ENCODE measurements around the gene TNFAIP2. TPM values are rescaled to one million over a fixed set of nuclear protein-coding genes. Genes with fewer than 3 reads are reported as not detected.

The TNFAIP2 gene
- total RNA-seq, 2 donors from 2014 or later = 6.3 to 20.6 TPM

DNA sequence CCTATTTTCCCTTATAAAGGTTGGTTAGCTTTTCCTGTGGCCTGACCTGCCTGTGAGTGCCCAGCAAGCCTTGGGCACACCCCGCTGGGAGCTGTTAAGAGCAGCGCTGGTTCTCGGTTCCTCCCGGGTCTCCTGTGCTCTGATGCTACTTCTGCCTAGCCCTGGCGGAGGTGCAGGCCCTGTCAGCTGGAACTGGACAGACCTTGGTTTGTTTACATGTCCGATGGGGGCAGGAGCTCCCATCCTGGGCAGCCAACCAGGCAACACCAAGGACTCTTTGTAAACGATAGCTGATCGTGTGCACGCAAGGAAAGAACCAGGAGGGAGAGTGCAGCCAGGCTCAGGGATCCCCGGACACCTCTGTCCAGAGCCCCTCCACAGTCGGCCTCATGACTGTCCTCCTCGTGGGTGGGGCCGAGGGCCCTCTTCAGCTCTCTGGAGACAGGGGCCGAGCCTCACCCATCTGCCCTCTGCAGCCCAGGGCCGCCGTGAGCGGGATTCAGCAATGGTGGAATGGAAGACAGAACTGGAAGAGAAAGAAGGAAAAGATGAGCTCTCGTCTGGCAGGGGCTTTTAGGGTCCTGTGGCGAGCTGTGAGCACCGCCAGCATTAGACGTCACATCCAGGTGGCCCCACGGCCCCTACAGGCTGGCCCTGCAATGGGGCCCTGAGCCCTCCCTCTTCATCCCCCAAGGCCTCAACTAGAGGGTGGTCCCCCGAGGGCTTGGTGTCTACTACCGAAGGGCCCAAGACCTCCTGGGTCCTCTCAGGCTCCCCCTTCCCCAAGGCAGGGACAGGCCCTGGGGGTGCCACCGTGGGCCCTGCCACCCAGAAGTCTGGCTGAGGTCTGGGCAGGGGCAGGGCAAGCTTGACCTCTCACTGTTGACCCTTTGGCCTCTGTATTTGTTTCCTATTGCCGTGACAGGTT, 12.3 kb downstream of the TNFAIP2 start:
- Mint-ChIP-seq H3K4me3 (no peak overlapping the region), H3K27ac (no peak overlapping the region), H3K4me1 (no peaks in the 10 kb centered on the region), H3K36me3 (ENCODE audit: low read depth) (no peaks in the 10 kb centered on the region), H3K27me3 (peaks cover 27% of the 10 kb centered on the region)
- no peak for DNase-seq
- no peak for ATAC-seq
- H3K9me3 ChIP-seq (ENCODE audit: control insufficient read depth, low read length, poor library complexity, severe bottlenecking) = no peaks in the 10 kb centered on the region

DNA sequence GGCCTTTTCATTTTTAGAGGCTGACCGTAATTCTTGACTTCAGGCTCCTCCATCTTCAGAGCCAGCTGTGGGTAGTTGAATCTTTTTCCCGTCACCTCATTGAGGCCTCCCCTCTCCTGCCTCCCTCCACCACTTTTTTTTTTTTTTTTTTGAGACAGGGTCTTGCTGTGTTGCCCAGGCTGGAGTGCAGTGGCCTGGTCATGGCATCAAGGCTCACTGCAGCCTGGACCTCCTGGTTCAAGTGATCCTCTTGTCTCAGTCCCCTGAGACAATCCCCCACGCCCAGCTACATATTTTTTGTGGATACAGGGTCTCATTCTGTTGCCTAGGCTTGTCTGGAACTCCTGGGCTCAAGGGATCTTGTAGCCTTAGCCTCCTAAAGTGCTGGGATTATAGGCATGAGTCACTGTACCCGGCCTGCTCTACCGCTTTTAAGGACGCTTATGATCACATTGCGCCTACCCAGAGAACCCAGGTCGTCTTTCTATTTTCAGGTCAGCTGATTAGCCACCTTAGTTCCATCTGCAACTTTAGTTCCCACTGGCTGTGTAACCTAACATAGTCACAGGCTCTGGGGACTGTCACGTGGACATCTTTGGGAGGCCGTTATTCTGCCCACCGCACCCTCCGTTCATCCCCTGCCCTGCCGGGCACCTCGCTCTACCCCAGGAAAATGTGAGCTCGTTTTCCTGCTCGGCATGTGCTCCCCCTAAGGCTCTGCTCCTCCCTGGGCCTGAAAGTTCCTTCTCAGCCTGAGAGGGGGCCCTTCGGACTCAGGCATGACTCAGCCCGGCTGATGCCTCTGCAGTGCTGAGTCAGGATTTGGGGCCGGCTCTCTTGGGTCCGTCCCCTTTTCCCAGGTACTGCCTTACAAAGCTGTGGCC, 13.4 kb downstream of the TNFAIP2 start:
- H3K27ac Mint-ChIP-seq = no peak overlapping the region
- ATAC-seq (no peak), DNase-seq (no peak)
- H3K4me3 Mint-ChIP-seq = no peak overlapping the region
- no peaks in the 10 kb centered on the region for H3K9me3 ChIP-seq (ENCODE audit: control insufficient read depth, low read length, poor library complexity, severe bottlenecking)
- peaks cover 27% of the 10 kb centered on the region for H3K27me3 Mint-ChIP-seq
- no peaks in the 10 kb centered on the region for H3K4me1 Mint-ChIP-seq
- no peaks in the 10 kb centered on the region for H3K36me3 Mint-ChIP-seq (ENCODE audit: low read depth)

DNA sequence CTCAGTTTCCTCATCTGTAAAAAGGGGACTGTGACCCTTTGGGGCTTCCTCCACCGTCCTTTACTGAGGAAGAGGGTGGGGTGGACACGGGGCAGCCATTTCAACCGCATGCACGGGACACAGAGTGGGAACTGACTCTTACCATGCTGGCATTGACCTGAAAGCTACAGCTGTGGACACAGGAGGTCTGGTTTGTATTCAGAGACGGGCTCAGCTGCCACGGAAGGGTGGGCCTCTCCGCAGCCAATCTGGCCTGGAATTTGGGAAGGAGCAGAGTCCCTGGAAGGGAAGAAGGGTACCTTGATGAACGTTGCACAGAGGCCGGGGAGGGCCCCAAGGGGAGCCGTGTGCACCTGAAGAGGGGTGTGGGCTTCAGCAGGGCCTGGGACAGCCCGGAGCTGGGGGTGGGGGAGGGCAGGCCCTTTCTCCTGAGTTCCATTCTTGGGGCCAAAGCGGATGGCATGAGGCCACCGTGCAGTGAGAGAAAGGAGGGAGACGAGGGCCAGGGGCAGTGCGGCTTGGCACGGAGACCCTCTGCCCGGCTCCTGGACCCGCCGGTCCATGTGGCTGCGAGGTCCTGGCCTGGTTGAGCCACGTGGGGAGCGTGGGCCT, 14.5 kb downstream of the TNFAIP2 start:
- no peaks in the 10 kb centered on the region for H3K9me3 ChIP-seq (ENCODE audit: control insufficient read depth, low read length, poor library complexity, severe bottlenecking)
- DNase-seq (no peak), ATAC-seq (no peak)
- peaks cover 39% of the 10 kb centered on the region for H3K27me3 Mint-ChIP-seq
- H3K4me1 Mint-ChIP-seq = no peaks in the 10 kb centered on the region
- no peaks in the 10 kb centered on the region for H3K36me3 Mint-ChIP-seq (ENCODE audit: low read depth)
- no peak overlapping the region for H3K4me3 Mint-ChIP-seq
- H3K27ac Mint-ChIP-seq = no peak overlapping the region

- no peak for ATAC-seq
- H3K4me3 Mint-ChIP-seq = no peak overlapping the region
- no peaks in the 10 kb centered on the region for H3K9me3 ChIP-seq (ENCODE audit: control insufficient read depth, low read length, poor library complexity, severe bottlenecking)
- no peaks in the 10 kb centered on the region for H3K36me3 Mint-ChIP-seq (ENCODE audit: low read depth)
- DNase-seq = no peak
- peaks cover 46% of the 10 kb centered on the region for H3K27me3 Mint-ChIP-seq
- H3K27ac Mint-ChIP-seq = no peak overlapping the region
- H3K4me1 Mint-ChIP-seq = no peaks in the 10 kb centered on the region
These were observed 15.3 kb downstream of the TNFAIP2 start for GRCh38 chr14:103138301-103139131.

- H3K9me3 ChIP-seq (ENCODE audit: control insufficient read depth, low read length, poor library complexity, severe bottlenecking) = no peaks in the 10 kb centered on the region
- Mint-ChIP-seq H3K36me3 (ENCODE audit: low read depth) (no peaks in the 10 kb centered on the region), H3K27me3 (peaks cover 52% of the 10 kb centered on the region), H3K4me3 (no peak overlapping the region), H3K4me1 (no peaks in the 10 kb centered on the region), H3K27ac (no peak overlapping the region)
- DNase-seq (no peak), ATAC-seq (no peak)
These were observed 16.1 kb downstream of the TNFAIP2 start for GRCh38 chr14:103139132-103140025.

- ATAC-seq = peak; percentile 23
- Mint-ChIP-seq H3K4me1 (no peaks in the 10 kb centered on the region), H3K4me3 (no peak overlapping the region), H3K27me3 (peaks cover 56% of the 10 kb centered on the region), H3K36me3 (ENCODE audit: low read depth) (no peaks in the 10 kb centered on the region), H3K27ac (no peak overlapping the region)
- H3K9me3 ChIP-seq (ENCODE audit: control insufficient read depth, low read length, poor library complexity, severe bottlenecking) = no peaks in the 10 kb centered on the region
- DNase-seq = no peak
These were observed 17.3 kb downstream of the TNFAIP2 start for GRCh38 chr14:103140316-103141109.

DNA sequence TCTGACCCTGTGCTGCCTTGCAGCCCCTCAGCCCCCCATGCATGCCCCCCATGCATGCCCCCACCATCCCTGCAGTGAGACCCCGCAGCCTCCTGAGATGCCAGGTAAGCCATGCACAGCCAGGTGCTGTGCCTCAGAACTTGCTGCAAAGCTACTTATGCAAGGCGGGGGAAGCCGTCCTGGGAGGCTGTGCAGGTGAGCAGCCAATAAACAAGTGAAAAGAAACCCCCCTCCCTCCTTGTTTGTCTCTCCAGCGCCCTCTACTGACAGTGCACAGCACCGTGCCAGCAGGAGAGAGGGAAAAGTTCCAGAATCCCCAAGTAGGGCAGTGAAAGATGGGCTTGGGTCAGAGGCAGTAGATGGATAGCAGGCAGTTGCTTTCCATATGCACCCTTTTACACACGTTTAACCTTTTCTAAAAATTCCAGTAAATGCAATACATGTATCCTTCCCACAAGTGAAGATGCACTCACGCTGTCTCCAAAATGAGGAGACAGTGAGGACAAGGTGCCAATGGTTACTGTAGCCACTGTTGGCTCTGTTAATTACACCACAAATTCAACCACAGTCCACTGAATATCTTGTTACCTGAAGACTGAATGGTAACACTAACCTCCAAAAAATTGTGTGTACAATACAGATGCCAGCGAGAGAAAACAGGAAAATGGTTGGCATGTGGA, 18.0 kb downstream of the TNFAIP2 start:
- Mint-ChIP-seq H3K27ac (no peak overlapping the region), H3K4me1 (no peaks in the 10 kb centered on the region), H3K36me3 (ENCODE audit: low read depth) (no peaks in the 10 kb centered on the region), H3K4me3 (no peak overlapping the region), H3K27me3 (peaks cover 63% of the 10 kb centered on the region)
- H3K9me3 ChIP-seq (ENCODE audit: control insufficient read depth, low read length, poor library complexity, severe bottlenecking) = no peaks in the 10 kb centered on the region
- ATAC-seq (no peak), DNase-seq (no peak)

DNA sequence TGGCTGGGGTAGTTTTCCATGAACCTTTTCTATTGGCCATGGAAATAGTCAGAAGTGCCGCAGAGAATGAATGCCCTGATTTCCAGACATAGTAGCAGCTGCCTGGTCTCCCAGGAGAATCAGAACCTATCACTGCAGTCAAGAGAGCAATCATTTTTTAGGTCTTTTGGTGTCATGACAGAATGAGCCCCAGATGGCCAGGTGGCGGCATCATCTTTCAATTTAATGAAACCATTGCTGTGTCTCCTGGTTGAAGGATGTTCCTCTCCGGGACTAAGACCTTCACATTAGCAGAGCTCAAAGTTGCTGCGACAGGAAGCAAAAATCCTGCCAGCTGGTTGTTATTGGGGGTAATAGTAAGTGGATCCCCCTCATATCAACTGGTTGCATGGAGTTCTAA, 18.8 kb downstream of the TNFAIP2 start:
- Mint-ChIP-seq H3K36me3 (ENCODE audit: low read depth) (no peaks in the 10 kb centered on the region), H3K4me1 (no peaks in the 10 kb centered on the region), H3K27ac (no peak overlapping the region), H3K27me3 (peaks cover 71% of the 10 kb centered on the region), H3K4me3 (no peak overlapping the region)
- DNase-seq (no peak), ATAC-seq (no peak)
- H3K9me3 ChIP-seq (ENCODE audit: control insufficient read depth, low read length, poor library complexity, severe bottlenecking) = no peaks in the 10 kb centered on the region

DNA sequence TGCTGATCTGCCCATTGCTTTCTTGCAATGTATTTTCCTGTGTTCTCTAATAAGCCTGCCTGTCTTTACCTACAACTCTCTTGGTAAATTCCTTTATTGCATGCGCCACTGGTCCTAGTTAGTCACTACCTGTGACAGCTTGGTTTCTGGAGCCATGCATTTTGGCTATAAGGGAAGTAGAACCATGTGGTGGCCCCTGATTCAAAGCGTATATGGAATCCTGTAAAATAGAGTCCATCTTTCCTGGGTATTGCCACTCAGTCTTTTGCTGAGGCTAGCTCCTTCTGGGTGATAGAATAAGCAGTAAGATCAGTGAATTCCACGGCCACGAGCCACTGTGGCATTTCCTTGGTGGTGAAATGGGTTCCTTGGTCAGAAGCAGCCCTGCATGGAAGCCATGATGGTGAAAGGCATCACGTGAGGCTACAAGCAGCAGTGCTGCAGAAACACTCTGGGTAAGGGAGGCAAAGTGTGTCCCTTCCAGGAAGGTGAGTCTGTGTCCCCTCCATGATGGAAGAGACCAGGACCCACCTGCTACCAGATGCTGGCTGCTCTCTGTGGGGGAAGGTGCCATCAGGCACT, 19.6 kb downstream of the TNFAIP2 start:
- Mint-ChIP-seq H3K27me3 (peaks cover 79% of the 10 kb centered on the region), H3K4me3 (no peak overlapping the region), H3K36me3 (ENCODE audit: low read depth) (no peaks in the 10 kb centered on the region), H3K4me1 (no peaks in the 10 kb centered on the region), H3K27ac (no peak overlapping the region)
- no peaks in the 10 kb centered on the region for H3K9me3 ChIP-seq (ENCODE audit: control insufficient read depth, low read length, poor library complexity, severe bottlenecking)
- ATAC-seq (no peak), DNase-seq (no peak)

DNA sequence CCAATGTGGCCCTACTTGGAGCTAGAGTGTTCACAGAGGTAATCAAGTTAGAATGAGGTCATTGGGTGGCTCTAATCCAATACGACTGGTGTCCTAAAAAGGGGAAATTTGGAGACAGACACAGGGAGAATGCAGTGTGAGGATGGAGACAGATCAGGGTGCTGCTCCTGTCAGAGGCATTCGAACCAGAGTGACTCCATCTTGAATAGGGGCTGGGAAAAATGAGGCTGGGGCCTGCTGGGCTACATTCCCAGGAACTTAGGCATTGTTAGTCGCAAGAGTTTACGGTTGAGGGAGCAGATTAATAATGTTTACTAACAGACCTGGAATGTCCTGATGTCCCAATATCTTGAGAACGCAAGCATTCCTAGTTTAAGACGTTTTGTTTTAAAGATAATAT, 20.2 kb downstream of the TNFAIP2 start:
- no peaks in the 10 kb centered on the region for H3K9me3 ChIP-seq (ENCODE audit: control insufficient read depth, low read length, poor library complexity, severe bottlenecking)

GRCh38 chr14:103144085-103144484, 20.8 kb downstream of the TNFAIP2 start:
- Mint-ChIP-seq H3K4me3 (no peak overlapping the region), H3K27ac (no peak overlapping the region), H3K4me1 (no peaks in the 10 kb centered on the region), H3K36me3 (ENCODE audit: low read depth) (no peaks in the 10 kb centered on the region), H3K27me3 (peaks cover 81% of the 10 kb centered on the region)
- ATAC-seq (no peak), DNase-seq (no peak)
- H3K9me3 ChIP-seq (ENCODE audit: control insufficient read depth, low read length, poor library complexity, severe bottlenecking) = no peaks in the 10 kb centered on the region

More for the DNA sequence above, 20.2 kb downstream of the TNFAIP2 start:
- no peak for DNase-seq
- H3K27me3 Mint-ChIP-seq = peaks cover 83% of the 10 kb centered on the region
- no peaks in the 10 kb centered on the region for H3K4me1 Mint-ChIP-seq
- no peaks in the 10 kb centered on the region for H3K36me3 Mint-ChIP-seq (ENCODE audit: low read depth)
- ATAC-seq = no peak
- H3K4me3 Mint-ChIP-seq = no peak overlapping the region
- H3K27ac Mint-ChIP-seq = no peak overlapping the region
